GM19455 (cell line): ENCODE measurements around the gene EIF4H.
"Not testable (repeated sequence)": the region's sequence is repeated elsewhere in the genome, so short reads cannot be mapped to it uniquely, and the experiment has no call there.

Source experiments
- ATAC-seq: cut with Tn5 transposase; IDR thresholded peaks from one replicate; pipeline ENCODE4 v1.9.1; 2021; ENCODE audit not compliant: unreplicated experiment

The EIF4H gene

DNA sequence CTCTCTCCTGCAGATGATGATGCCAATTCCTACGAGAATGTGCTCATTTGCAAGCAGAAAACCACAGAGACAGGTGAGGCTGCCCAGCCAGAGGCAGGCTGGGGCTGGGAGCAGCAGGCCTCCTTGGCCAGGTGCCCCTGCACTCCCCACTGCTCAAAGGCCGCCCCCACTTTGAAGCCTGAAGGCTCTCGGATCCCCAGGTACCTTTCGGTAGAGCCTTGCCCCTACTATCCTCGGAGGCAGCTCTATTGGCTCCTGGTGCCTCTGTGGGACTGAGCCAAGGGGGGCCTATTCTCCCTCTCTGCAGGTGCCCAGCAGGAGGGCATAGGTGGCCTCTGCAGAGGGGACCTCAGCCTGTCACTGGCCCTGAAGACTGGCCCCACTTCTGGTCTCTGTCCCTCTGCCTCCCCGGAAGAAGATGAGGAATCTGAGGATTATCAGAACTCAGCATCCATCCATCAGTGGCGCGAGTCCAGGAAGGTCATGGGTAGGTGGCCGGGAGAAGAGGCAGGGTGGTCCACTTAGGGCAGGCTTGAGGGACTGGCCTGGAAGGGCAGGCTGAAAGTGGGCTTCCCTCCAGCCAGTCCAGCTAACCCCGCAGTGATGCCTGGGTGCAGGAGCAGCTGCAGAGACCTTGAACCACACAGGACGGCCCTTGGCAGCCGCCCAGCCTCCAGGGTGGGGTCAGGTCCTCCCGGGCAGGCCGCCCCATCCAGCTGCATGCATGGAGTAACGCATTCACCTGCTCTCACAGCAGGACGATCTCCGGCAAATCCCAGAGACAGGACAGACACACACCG, 49.8 kb downstream of the EIF4H start:
- no peak for ATAC-seq

DNA sequence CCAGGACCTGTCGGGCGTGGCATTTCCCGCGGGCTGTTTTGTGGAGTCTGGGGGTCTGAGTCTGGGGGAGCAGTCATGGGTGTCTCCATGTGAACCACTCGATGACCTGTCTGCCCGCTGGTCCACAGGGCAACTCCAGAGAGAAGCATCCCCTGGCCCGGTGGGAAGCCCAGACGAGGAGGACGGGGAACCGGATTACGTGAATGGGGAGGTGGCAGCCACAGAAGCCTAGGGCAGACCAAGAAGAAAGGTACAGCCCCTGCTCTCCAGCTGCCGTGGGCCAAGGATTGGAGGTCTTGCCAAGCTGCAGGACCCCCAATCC, 50.3 kb downstream of the EIF4H start:
- ATAC-seq: no peak

DNA sequence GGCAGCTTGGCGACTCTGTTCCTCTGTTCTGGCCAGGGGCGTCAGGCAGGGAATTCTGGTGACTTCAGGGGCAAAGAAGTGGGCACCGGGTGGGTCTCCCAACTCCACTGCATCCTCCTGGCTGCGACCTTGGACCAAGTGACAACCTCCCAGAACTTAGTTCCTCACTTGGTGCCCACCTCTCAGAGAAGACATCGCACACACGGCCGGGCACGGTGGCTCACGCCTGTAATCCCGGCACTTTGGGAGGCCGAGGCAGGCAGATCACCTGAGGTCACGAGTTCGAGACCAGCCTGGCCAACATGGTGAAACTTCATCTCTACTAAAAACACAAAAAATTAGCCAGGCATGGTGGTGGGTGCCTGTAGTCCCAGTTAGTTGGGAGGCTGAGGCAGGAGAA, 50.8 kb downstream of the EIF4H start:
- not testable (repeated sequence) for ATAC-seq

GRCh38 chr7:74225400-74225799, 51.2 kb downstream of the EIF4H start:
- ATAC-seq: no peak

DNA sequence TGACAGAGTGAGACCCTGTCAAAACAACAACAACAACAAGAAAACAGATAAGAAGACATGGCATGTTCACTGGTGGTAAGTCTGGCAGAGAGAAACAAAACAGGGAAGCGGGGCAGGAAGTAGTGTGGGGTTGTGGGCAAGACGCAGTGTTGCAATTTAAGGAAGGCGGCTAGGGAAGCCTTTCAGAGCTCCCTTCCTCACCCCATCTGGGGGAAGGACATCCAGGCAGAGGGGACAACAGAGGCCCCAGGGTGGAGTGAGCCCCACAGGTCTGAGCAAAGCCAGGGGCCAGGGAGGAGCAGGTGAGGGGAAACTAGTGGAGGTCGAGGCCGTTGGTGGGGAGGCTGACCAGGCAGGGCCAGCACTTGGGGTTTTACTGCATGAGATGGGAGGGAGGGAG, 52.5 kb downstream of the EIF4H start:
- no peak for ATAC-seq

DNA sequence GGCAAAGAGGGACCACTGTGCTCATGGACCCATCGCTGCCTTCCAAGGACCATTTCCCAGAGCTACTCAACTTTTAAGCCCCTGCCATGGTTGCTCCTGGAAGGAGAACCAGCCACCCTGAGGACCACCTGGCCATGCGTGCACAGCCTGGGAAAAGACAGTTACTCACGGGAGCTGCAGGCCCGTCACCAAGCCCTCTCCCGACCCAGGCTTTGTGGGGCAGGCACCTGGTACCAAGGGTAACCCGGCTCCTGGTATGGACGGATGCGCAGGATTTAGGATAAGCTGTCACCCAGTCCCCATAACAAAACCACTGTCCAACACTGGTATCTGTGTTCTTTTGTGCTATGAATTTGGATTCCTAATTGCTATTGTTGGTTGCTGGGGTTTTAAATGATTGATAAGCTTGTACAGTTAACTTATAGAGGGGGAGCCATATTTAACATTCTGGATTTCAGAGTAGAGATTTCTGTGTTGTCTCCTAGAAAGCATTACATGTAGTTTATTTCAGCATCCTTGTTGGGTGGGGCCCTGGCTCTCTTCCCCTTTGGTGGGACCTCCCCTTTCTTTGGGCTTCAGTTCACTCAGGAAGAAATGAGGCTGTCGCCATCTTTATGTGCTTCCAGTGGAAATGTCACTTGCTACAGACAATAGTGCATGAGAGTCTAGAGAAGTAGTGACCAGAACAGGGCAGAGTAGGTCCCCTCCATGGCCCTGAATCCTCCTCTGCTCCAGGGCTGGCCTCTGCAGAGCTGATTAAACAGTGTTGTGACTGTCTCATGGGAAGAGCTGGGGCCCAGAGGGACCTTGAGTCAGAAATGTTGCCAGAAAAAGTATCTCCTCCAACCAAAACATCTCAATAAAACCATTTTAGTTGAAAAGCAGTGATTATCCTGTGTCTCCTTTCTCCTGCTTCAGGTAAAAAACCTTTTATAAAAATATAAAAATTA, 55.1 kb downstream of the EIF4H start:
- no peak for ATAC-seq

GRCh38 chr7:74230446-74231231, 56.5 kb downstream of the EIF4H start:
- peak; percentile 25 for ATAC-seq

DNA sequence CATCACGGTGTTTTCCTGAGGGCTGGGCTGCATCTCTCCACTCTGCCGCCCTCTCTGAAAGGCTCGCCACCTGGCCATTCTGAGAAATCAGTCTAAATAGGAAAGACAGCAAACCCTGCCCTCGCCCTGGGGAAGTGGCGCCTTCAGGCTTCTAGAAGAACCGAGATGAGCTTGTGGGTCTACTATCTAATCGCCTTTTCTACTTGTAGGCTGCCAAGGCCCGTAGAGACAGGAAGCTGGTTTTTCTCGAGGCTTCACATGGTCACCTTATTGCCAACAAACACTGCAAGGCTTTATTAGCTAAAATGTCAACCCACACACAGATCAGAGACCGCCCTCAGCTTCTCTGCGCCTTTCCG, 57.1 kb downstream of the EIF4H start:
- ATAC-seq: peak; percentile 74

DNA sequence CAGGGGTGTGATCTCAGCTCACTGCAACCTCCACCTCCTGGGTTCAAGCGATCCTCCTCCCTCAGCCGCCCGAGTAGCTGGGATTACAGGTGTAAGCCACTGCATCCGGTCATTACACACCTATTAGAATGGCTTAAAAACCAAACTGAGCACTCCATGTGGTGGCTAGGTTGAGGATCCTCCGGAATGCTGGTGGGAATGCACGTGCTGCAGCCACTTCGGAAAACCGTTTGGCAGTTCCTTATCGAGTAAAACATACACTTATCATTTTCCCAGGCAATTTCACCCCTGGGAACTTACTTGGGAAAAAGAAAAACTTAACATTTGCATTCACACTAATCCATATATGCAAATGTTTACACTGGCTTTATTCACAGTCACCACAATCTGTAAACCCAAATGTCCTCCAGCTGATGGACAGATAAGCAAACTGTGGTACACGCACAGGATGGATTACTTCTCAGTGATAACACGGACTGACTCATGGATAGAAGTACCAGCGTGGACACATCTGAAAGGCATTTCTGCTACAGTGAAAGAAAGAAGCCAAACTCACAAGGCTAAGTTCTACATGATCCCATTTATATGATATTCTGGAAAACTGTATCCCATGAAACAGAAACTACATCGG, 59.6 kb downstream of the EIF4H start:
- no peak for ATAC-seq

DNA sequence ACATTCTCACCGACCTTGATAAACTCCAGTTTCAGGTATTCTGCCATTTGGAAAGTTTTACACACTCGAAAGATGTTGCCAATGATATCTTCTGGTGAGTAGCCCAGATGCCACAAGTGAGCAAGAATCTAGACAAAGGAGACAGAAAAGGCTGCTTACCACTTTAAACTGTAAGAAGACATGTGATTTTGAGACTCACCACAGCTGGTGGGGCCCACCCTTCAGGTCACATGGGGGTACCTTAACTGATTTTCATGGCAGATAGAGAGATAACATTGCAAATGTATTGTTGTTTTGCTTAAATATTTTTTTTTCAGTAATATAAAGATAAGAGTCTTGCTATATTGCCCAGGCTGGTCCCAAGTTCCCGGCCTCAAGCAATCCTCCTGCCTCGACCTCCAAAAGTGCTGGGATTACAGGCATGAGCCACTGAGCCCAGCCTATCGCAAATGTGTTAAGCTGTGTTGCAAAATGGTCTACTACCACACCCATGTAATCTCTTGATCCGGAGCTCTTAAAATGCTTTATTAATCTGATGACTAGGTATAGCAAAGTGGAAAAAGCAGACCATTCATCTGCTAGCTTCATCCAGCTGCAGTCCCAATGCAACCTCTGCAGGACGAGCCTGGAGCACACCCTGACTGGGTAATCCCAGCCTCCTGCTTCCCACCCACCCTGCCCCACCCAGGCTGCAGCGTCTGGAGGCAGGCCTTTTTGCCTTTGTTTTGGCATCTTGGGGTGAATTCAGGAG, 61.5 kb downstream of the EIF4H start:
- no peak for ATAC-seq

- no peak for ATAC-seq
These were observed 62.1 kb downstream of the EIF4H start for GRCh38 chr7:74236284-74236683.

DNA sequence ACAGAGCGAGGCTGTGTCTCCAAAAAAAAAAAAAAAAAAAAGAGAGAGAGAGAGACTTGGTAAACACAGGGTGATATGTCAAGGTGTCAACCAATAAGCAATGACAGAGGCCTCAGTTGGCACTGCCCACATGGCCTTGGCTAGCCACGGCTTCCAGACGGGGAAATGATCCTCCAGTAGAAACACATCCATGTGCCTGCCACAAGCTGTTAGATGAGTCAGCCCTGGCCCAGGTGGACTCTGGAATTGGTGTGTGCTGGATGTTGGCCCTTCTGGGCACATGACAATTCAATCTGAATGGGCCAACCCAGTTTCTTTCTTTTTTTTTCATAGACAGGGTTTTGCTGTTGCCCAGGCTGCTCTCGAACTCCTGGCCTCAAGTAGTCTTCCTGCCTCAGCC, 66.3 kb downstream of the EIF4H start:
- ATAC-seq: no peak

GRCh38 chr7:74242122-74242443, 67.9 kb downstream of the EIF4H start:
- no peak for ATAC-seq

GRCh38 chr7:74246497-74246896, 72.3 kb downstream of the EIF4H start:
- ATAC-seq: no peak
